GM18505 (cell line): ENCODE data around the gene MAMLD1.

ENCODE experiments used
- ATAC-seq: cut with Tn5 transposase; IDR thresholded peaks from one replicate; pipeline ENCODE4 v1.9.1; 2021; ENCODE audit not compliant: unreplicated experiment
- POLR2A ChIP-seq: IDR thresholded peaks from 4 replicates; pipeline ENCODE4 v1.6.1; 2011; ENCODE audit warnings: borderline replicate concordance; ENCODE audit not compliant: insufficient read depth, insufficient read length; ENCODE audit errors: extremely low read depth

MAMLD1 gene

GRCh38 chrX:150463566-150463965, 100.4 kb downstream of the MAMLD1 start:
- ATAC-seq: no peak
- TF ChIP-seq POLR2A: no peak

GRCh38 chrX:150464001-150464400, 100.9 kb downstream of the MAMLD1 start:
- TF ChIP-seq POLR2A: no peak
- no peak for ATAC-seq

GRCh38 chrX:150465326-150465725, 102.2 kb downstream of the MAMLD1 start:
- no peak for TF ChIP-seq POLR2A
- ATAC-seq: no peak

- TF ChIP-seq POLR2A: no peak
- ATAC-seq: no peak
Measured at GRCh38 chrX:150465881-150466775, 103.0 kb downstream of the MAMLD1 start.

GRCh38 chrX:150472306-150472705, 109.2 kb downstream of the MAMLD1 start:
- ATAC-seq: no peak
- TF ChIP-seq POLR2A: no peak

- ATAC-seq: no peak
Measured at GRCh38 chrX:150473371-150473770, 110.3 kb downstream of the MAMLD1 start.

GRCh38 chrX:150475461-150475860, 112.3 kb downstream of the MAMLD1 start:
- no peak for ATAC-seq
- TF ChIP-seq POLR2A: no peak

More at GRCh38 chrX:150473371-150473770, 110.3 kb downstream of the MAMLD1 start:
- TF ChIP-seq POLR2A: no peak

GRCh38 chrX:150476164-150476699, 113.1 kb downstream of the MAMLD1 start:
- no peak for TF ChIP-seq POLR2A

GRCh38 chrX:150477371-150477770, 114.3 kb downstream of the MAMLD1 start:
- no peak for TF ChIP-seq POLR2A
- no peak for ATAC-seq

More at GRCh38 chrX:150476164-150476699, 113.1 kb downstream of the MAMLD1 start:
- no peak for ATAC-seq

GRCh38 chrX:150478496-150479492, 115.7 kb downstream of the MAMLD1 start:
- no peak for ATAC-seq
- no peak for TF ChIP-seq POLR2A

GRCh38 chrX:150482537-150483206, 119.6 kb downstream of the MAMLD1 start:
- no peak for TF ChIP-seq POLR2A
- ATAC-seq: peak; percentile 57

GRCh38 chrX:150483356-150483985, 120.4 kb downstream of the MAMLD1 start:
- TF ChIP-seq POLR2A: no peak

GRCh38 chrX:150486011-150486410, 122.9 kb downstream of the MAMLD1 start:
- ATAC-seq: no peak
- TF ChIP-seq POLR2A: no peak

More at GRCh38 chrX:150483356-150483985, 120.4 kb downstream of the MAMLD1 start:
- no peak for ATAC-seq
